Measurements from ENCODE around the gene GLTPD2.

DNA sequence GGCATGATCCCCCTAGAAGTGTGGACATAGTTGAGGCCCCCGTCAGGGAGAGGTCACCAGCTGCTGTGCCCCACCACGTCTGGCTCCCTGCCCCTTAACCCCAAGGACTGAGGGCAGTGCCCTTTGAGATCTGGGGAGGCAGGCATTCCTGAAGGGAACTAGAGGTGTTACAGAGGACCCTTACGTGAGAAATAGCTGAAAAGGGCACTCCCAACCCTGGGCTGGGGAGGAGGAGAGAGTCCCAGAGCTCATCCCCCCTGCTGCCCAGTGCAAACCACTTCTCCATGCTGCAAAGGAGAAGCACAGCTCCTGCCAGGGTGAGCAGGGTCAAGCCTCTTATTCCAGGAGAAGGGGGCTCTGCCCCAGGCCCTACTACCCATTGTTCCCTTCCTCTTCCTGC is 34.1 kb downstream of the GLTPD2 start:
- TF ChIP-seq, protein P1, sequence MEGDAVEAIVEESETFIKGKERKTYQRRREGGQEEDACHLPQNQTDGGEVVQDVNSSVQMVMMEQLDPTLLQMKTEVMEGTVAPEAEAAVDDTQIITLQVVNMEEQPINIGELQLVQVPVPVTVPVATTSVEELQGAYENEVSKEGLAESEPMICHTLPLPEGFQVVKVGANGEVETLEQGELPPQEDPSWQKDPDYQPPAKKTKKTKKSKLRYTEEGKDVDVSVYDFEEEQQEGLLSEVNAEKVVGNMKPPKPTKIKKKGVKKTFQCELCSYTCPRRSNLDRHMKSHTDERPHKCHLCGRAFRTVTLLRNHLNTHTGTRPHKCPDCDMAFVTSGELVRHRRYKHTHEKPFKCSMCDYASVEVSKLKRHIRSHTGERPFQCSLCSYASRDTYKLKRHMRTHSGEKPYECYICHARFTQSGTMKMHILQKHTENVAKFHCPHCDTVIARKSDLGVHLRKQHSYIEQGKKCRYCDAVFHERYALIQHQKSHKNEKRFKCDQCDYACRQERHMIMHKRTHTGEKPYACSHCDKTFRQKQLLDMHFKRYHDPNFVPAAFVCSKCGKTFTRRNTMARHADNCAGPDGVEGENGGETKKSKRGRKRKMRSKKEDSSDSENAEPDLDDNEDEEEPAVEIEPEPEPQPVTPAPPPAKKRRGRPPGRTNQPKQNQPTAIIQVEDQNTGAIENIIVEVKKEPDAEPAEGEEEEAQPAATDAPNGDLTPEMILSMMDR (IDR thresholded peaks at IDR 0.05): no peak
- peak in 1 of 3 donors; percentile 3 for TF ChIP-seq POLR2A (IDR thresholded peaks at IDR 0.05)

Data from body of pancreas (tissue), 4 donors.